ENCODE measurements around the gene CYP19A1. TPM values are rescaled to one million over a fixed set of nuclear protein-coding genes. Genes with fewer than 3 reads are reported as not detected.

CYP19A1 gene
- total RNA-seq, 1 donor from 2014 or later, result 0.07 TPM

Other genes with a start within 250 kb of the CYP19A1 start
- 0.17 and 0.22 TPM in 2 replicates for gene TNFAIP8L3, start 243.7 kb downstream of the CYP19A1 start, total RNA-seq
- not detected in 2 replicates for gene GLDN, start 3.1 kb upstream of the CYP19A1 start, total RNA-seq